CD4-positive, alpha-beta T cell treated with Interferon gamma for 1 hour (primary cell): ENCODE results near the gene ANO2.
"Not testable (repeated sequence)": the region's sequence is repeated elsewhere in the genome, so short reads cannot be mapped to it uniquely, and the experiment has no call there.

ENCODE experiments used
- DNase-seq: peaks from one replicate; pipeline ENCODE4 v3.0.0-alpha.2; 2020

Gene ANO2

DNA sequence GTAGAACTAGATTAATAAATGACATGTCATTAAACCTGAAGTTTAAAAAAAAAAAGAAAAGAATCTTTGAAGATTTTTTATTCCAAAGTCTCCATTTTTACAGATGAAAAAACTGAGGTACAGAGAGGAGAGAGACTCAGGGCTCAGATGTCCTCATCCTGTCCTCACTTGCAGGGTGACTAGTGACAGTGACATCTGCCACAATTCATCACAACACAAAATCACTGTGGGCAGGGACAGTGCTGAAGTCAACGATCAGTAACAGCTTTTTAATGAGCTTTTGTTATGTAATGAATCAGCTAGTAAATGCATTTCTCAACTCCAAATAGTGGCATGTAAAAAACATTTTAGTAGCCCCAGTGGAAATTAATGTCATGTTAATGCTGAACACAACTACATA lies 374.6 kb downstream of the ANO2 start:
- no peak for DNase-seq

GRCh38 chr12:5568325-5568981 lies 376.6 kb downstream of the ANO2 start:
- DNase-seq: no peak

- DNase-seq: no peak
These were observed 377.9 kb downstream of the ANO2 start for GRCh38 chr12:5567016-5567725.

- DNase-seq: no peak
These were observed 379.0 kb downstream of the ANO2 start for GRCh38 chr12:5565933-5566599.

DNA sequence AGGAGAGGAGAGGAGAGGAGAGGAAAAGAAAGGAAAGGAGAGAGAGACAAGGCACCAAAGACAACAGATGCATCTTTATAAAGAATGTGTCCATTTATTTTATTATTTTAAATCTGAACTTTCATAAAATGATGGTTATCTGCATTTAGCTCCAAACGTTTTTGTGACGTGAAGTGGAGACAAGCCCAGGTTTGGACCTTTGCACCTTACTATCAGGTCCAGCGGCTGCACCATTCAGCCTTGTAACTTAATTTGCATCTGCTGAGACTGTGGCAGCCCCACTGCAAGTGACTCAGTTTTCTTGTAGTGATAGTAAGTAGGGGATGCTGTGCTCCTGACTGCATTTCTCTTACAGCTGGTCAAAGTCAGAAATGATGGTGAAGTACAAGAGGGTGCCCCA lies 382.5 kb downstream of the ANO2 start:
- no peak for DNase-seq

- no peak for DNase-seq
These were observed 383.2 kb downstream of the ANO2 start for GRCh38 chr12:5561846-5562245.

- DNase-seq: no peak
These were observed 384.0 kb downstream of the ANO2 start for GRCh38 chr12:5561057-5561456.

DNA sequence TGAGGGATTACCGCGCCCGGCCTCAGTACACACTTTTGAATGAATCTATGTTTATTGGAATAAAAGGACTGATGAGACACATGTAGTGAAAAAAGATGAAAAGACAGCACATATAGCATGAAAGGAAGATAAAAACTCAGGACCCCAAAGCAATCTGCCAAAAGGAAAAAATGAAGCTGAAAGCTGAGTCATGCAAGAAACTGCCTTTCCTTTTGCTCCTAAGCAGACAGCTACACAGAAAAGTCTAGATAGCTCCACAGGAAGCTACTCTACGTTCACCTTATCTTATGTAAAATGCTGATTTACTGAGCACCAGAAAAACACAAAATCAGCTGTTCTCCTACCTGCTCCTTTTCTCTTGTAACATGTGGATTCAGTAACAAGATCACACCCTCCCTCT lies 384.8 kb downstream of the ANO2 start:
- no peak for DNase-seq

DNA sequence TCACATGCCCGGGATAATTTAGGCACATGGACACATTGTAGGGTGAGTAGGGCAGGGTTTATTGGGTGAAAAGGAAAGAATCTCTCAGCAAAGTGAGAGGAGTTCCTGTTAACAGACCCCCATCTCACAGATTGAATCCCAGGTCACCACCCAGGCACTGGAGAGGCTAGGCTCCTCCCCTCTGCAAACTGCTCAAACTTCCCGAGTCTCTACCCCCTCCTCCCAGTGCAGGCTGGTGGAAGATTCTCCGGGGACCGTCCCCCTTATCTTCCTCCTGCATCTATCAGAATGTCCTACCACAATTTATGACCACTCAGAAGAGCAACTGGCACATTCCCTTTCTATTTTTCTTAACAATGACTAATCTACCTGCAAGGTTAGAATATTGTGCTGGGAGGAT lies 387.2 kb downstream of the ANO2 start:
- DNase-seq: no peak

- no peak for DNase-seq
These were observed 387.9 kb downstream of the ANO2 start for GRCh38 chr12:5556946-5557673.

DNA sequence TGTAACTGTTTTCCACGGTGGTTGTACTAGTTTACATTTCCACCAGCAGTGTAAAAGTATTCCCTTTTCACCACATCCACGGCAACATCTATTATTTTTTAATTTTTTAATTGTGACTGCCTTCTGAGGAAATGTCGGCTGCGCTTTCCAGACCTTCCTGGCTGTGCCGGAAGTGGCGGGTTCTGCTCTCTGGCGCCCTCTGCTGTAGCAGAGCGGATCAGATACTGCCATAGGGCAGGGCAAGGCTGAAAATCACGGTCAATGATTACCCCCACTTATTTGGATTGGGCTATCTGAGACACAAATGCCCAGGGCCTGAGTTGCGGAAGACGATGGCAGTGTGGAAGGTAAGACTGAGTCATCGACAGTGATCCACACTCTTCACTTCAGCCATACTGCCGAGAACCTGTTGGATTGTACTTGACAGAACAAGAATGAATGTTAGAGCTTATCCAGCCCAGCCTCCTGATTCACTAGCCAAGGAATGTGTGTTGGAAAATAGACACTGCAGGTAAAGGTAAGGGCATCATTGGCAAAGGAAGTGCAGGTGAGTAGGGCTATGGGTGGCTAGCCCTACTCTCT lies 388.9 kb downstream of the ANO2 start:
- DNase-seq: no peak

DNA sequence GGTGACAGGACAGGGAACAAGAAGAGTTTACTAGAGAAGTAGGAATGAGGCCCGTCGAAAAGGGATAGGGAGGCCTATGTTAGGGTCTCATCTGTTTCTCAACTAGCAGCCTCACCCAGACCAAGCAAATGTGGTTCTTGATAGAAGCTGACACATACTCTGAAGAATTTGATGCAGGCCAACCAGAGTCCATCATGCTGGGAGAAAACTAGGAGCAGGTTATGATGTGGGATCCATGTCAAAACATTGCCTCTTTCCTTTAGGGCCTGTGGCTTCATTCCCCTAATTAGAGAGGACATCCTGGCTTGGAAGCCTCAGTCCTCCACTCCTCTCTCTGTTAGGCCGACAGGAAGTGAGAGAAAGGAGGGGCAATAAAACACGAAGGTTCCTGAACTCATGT lies 390.3 kb downstream of the ANO2 start:
- DNase-seq: no peak

- no peak for DNase-seq
These were observed 396.0 kb downstream of the ANO2 start for GRCh38 chr12:5549011-5549410.

GRCh38 chr12:5548152-5548943 lies 396.7 kb downstream of the ANO2 start:
- no peak for DNase-seq

GRCh38 chr12:5546616-5547015 lies 398.4 kb downstream of the ANO2 start:
- DNase-seq: no peak

GRCh38 chr12:5537771-5538170 lies 407.3 kb downstream of the ANO2 start:
- DNase-seq: no peak

GRCh38 chr12:5537026-5537615 lies 407.9 kb downstream of the ANO2 start:
- not testable (repeated sequence) for DNase-seq

GRCh38 chr12:5535541-5535940 lies 409.5 kb downstream of the ANO2 start:
- no peak for DNase-seq

DNA sequence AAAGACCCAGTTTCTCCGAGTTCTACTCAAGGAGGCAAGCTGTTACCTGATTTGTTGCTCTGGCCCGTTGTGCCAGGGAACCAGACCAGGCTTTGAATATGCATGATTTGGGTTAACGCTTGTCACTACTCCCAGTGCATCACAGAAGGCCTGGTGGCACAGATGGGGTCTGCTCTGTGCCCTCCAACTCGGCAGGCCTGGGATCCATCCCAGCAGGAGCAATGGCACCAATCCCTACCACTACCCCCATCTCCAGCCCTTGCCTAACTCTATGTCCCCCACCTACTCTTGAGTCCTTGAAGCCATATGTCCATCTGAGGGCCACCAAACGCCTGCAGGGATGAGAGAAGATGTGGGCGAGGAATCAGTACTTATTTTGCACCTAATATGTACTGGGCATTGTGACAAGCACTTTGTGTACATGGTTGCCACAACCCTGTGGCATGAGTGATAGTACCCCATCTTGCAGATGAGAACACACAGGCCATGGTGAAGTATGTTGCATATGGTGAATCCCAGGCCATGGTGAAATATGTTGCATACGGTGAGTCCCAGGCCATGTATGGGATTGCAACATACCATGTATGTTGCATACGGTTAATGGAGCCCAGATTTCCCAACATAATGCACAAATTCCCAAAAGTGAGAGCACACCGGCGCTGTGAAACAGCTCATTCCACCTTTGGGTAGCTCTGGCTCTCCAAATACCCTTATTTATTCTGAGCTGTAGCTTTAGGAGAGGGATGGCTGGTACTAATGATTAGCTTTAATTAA lies 410.4 kb downstream of the ANO2 start:
- no peak for DNase-seq

GRCh38 chr12:5533368-5533767 lies 411.7 kb downstream of the ANO2 start:
- no peak for DNase-seq

GRCh38 chr12:5525783-5526367 lies 419.2 kb downstream of the ANO2 start:
- DNase-seq: no peak
